Neural crest cell (in vitro differentiated cells): ENCODE data around the gene CABLES2. TPM values are rescaled to one million over a fixed set of nuclear protein-coding genes. Genes with fewer than 3 reads are reported as not detected.

Experiments
- DNase-seq: peaks from one replicate; pipeline ENCODE4 v3.0.0; 2021; ENCODE audit warnings: low read depth, mixed read lengths, low spot score
- H3K27ac Mint-ChIP-seq: one replicate; pipeline ENCODE4 v1.8.0; 2021; ENCODE audit warnings: mild to moderate bottlenecking, mixed read lengths; ENCODE audit not compliant: unreplicated experiment
- H3K27me3 Mint-ChIP-seq: 2 replicates; pipeline ENCODE4 v1.8.0; 2021; ENCODE audit warnings: low read depth, mild to moderate bottlenecking, mixed read lengths
- H3K36me3 Mint-ChIP-seq: 2 replicates; pipeline ENCODE4 v1.8.0; 2021; ENCODE audit warnings: low read depth, mild to moderate bottlenecking, mixed read lengths
- H3K4me1 Mint-ChIP-seq: 2 replicates; pipeline ENCODE4 v1.8.0; 2021; ENCODE audit warnings: mixed read lengths
- H3K4me3 Mint-ChIP-seq: one replicate; pipeline ENCODE4 v1.8.0; 2021; ENCODE audit warnings: mild to moderate bottlenecking, mixed read lengths
- H3K9me3 Mint-ChIP-seq: 2 replicates; pipeline ENCODE4 v1.8.0; 2021; ENCODE audit warnings: mixed read lengths
- total RNA-seq: library from RNA; stranded (reverse); gene quantifications from 2 replicates; pipeline ENCODE4 v1.2.1, GENCODE V29; 2021
- TF ChIP-seq, protein P1 (sequence below): fragments of 200-600 bp; sonication (generic); conservative IDR thresholded peaks from 2 replicates; pipeline ENCODE4 v1.5.0; 2021; ENCODE audit warnings: antibody characterized with exemption, mild to moderate bottlenecking

CABLES2 gene
- total RNA-seq, 1 donor from 2014 or later = 26.6 TPM

DNA sequence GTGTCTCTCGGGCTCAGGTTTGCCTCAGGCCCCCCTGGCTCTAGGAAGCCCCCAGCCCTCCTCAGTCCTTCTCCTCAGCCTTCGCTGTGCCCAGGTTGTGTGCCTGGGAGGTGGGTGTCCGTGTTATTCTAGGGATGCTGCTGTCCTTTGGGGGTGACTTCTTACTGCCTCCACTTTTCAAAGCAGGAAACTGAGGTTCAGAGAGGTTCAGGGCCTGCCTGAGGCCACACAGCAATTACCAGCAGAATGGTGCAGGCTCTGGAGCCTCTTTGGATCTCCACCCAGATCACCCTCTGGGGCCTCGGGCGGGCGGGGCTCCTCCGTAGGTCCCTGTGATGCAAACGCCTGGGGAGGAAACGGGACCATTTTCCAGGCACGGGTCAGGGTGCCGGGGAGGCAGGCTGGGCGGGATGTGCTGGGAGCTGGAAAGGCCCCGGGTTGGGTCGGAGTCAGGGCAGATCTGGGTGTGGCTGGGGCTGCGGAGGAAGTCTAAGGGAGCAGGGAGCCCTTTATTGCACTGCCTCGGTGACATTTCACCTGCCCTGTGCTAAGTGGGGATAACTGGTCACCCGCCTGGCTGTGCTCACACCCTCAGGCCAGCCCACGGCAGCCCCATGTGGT, 45.5 kb upstream of the CABLES2 start:
- TF ChIP-seq, protein P1, sequence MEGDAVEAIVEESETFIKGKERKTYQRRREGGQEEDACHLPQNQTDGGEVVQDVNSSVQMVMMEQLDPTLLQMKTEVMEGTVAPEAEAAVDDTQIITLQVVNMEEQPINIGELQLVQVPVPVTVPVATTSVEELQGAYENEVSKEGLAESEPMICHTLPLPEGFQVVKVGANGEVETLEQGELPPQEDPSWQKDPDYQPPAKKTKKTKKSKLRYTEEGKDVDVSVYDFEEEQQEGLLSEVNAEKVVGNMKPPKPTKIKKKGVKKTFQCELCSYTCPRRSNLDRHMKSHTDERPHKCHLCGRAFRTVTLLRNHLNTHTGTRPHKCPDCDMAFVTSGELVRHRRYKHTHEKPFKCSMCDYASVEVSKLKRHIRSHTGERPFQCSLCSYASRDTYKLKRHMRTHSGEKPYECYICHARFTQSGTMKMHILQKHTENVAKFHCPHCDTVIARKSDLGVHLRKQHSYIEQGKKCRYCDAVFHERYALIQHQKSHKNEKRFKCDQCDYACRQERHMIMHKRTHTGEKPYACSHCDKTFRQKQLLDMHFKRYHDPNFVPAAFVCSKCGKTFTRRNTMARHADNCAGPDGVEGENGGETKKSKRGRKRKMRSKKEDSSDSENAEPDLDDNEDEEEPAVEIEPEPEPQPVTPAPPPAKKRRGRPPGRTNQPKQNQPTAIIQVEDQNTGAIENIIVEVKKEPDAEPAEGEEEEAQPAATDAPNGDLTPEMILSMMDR = no peak
- H3K4me1 Mint-ChIP-seq = peaks cover 26% of the 10 kb centered on the region
- H3K36me3 Mint-ChIP-seq = no peaks in the 10 kb centered on the region
- H3K4me3 Mint-ChIP-seq = no peak overlapping the region
- H3K27me3 Mint-ChIP-seq = no peaks in the 10 kb centered on the region
- no peaks in the 10 kb centered on the region for H3K9me3 Mint-ChIP-seq
- H3K27ac Mint-ChIP-seq = no peak overlapping the region
- no peak for DNase-seq

DNA sequence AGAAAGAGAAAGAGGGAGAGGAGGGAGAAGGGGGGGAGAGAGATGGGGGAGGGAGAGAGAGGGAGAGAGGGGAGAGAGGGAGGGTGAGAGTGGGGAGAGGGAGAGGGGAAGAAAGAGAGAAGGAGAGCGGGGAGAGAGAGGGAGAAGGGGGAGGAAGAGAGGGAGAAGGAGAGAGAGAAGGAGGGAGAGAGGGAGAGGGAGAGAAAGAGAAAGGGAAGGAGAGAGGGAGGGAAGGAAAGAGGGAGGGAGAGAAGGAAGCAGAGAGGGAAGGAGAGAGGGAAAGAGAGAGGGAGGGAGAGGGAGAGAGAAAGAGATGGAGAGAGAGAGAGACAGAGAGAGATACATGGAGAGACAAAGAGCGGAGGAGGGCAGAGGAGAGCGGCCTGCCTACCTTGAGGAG, 44.9 kb upstream of the CABLES2 start:
- H3K4me1 Mint-ChIP-seq = peaks cover 26% of the 10 kb centered on the region
- TF ChIP-seq, protein P1 = no peak

DNA sequence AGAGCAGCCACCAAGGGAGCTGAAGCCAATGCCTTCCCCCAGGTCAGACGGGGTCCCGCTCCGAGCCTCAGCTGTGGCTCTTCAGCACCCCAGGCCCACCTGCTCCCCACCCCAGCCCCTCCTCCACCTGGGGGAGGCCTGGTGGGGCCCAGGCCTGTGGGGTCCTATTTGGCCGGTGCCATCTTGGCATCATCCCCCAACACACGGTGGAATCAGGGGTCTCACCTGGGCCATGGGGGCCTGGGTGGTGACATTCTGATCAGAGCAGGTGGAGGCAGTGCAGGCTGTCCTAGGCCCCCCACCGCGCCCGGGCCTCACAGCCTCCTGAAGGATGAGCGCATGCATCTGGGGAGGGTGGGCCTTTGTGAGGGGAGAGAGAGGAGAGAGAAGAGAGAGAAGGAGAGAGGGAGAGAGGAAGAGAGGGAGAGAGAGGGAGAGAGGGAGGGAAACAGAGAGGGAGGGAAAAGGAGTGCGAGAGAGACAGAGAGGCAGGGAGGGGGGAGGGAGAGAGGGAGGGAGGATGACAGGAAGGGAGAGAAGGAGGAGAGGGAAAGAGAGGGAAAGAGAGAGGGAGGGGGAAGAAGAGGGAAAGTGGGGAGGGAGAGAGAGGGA, 44.2 kb upstream of the CABLES2 start:
- Mint-ChIP-seq H3K27ac (no peak overlapping the region), H3K4me1 (peaks cover 24% of the 10 kb centered on the region), H3K36me3 (no peaks in the 10 kb centered on the region), H3K9me3 (no peaks in the 10 kb centered on the region), H3K4me3 (no peak overlapping the region), H3K27me3 (no peaks in the 10 kb centered on the region)
- TF ChIP-seq, protein P1 = no peak
- DNase-seq = no peak

More for the DNA sequence above, 44.9 kb upstream of the CABLES2 start:
- Mint-ChIP-seq H3K27ac (no peak overlapping the region), H3K36me3 (no peaks in the 10 kb centered on the region), H3K27me3 (no peaks in the 10 kb centered on the region), H3K4me3 (no peak overlapping the region), H3K9me3 (no peaks in the 10 kb centered on the region)
- DNase-seq = no peak

DNA sequence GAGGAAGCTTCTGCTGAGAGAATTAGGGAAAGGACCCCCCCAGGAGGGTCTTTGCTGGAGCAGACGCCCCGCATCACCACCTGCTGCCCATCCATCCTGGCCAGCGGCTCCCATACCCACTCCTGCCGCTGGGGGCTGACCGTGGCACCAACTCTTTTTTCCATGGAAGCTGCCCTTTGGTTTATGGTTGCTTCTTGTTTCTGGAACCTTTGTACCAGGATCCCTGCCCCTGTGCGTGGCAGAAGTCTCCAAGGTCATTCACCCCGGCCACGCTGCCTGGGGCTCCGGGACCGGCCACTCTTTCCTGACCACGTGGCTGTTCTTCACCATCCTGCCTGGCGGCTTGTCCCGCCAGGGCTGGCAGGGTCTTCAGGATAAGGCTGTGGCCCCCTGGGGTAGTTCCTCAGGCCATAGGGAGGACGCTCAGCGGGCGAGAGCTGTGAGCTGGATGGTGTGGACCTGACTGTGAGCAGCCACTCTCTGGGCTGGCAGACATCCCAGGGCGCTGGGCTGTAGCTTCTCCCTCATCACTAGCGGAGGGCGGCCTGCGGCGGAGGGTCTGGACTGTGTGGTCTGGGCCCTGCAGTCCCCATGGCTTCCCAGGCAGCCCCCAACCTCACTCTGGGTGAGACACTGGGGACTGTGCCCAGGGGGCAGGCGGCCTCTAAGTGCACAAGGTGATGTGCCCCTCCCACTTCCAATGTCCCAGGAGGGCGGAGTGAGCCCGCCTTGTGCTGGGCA, 43.0 kb upstream of the CABLES2 start:
- TF ChIP-seq, protein P1 = no peak
- H3K27me3 Mint-ChIP-seq = no peaks in the 10 kb centered on the region

DNA sequence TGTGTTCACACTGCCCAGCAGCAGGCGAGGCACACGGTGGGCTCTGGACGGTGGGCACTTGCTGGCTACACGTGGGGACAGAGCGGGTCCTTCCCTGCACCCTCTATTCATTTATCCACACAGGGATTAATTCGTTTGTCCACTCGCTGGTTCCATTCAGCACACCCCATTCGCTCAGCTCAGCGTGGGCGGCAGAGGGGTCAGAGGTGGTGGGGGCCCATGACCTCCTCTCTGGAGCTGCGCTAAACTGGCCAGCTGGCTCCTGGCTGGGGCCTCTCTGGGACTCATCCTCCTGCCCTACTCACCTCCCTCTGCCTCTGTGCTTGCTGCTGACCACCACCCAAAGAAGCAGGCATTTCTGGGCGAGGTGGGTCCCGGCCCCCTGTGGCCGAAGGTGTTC, 41.7 kb upstream of the CABLES2 start:
- Mint-ChIP-seq H3K27ac (no peak overlapping the region), H3K4me3 (no peak overlapping the region), H3K36me3 (no peaks in the 10 kb centered on the region), H3K27me3 (no peaks in the 10 kb centered on the region), H3K9me3 (no peaks in the 10 kb centered on the region), H3K4me1 (peaks cover 21% of the 10 kb centered on the region)
- DNase-seq = peak; percentile 57
- TF ChIP-seq, protein P1 = no peak

More for the DNA sequence above, 43.0 kb upstream of the CABLES2 start:
- Mint-ChIP-seq H3K4me3 (no peak overlapping the region), H3K36me3 (no peaks in the 10 kb centered on the region), H3K27ac (no peak overlapping the region), H3K9me3 (no peaks in the 10 kb centered on the region), H3K4me1 (peaks cover 21% of the 10 kb centered on the region)
- DNase-seq = no peak
